D721Med (cell line): ENCODE measurements around the gene KDM6A.

Experiments
- DNase-seq: peaks from one replicate; pipeline ENCODE4 v3.0.0; 2011; ENCODE audit warnings: low spot score; ENCODE audit not compliant: insufficient read length
- FAIRE-seq: peaks from 2 replicates; lab custom pipeline; 2011; peaks lifted over from hg19 to GRCh38; lab: Jason Lieb, UNC
- TF ChIP-seq, protein P1 (sequence below): IDR thresholded peaks from 2 replicates; pipeline ENCODE4 v1.5.1; 2012; ENCODE audit warnings: mild to moderate bottlenecking, control low read depth; ENCODE audit not compliant: insufficient read depth; ENCODE audit errors: missing control alignments

Gene KDM6A

DNA sequence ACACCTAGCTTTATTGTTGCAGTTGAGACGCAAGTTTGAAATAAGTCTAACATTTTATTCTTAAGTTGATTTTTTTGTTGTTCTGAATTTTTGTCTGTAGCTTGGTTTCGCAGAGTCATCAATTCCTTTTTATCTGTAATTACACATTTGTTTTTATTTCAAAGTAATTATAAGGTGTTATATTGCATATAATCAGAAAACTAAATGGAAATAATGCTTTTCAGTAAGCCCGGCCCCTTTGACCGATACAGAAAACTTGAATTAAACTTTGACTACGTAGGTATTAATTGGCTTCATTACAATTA lies 2.1 kb downstream of the KDM6A start:
- DNase-seq = no peak
- TF ChIP-seq, protein P1, sequence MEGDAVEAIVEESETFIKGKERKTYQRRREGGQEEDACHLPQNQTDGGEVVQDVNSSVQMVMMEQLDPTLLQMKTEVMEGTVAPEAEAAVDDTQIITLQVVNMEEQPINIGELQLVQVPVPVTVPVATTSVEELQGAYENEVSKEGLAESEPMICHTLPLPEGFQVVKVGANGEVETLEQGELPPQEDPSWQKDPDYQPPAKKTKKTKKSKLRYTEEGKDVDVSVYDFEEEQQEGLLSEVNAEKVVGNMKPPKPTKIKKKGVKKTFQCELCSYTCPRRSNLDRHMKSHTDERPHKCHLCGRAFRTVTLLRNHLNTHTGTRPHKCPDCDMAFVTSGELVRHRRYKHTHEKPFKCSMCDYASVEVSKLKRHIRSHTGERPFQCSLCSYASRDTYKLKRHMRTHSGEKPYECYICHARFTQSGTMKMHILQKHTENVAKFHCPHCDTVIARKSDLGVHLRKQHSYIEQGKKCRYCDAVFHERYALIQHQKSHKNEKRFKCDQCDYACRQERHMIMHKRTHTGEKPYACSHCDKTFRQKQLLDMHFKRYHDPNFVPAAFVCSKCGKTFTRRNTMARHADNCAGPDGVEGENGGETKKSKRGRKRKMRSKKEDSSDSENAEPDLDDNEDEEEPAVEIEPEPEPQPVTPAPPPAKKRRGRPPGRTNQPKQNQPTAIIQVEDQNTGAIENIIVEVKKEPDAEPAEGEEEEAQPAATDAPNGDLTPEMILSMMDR = no peak
- no peak for FAIRE-seq

- TF ChIP-seq, protein P1 = no peak
- FAIRE-seq = no peak
- DNase-seq = no peak
Measured at GRCh38 chrX:44876086-44876485, 3.1 kb downstream of the KDM6A start.

GRCh38 chrX:44876767-44877166 lies 3.8 kb downstream of the KDM6A start:
- TF ChIP-seq, protein P1 = no peak
- FAIRE-seq = peak; percentile 44

GRCh38 chrX:44878780-44879179 lies 5.8 kb downstream of the KDM6A start:
- no peak for DNase-seq
- TF ChIP-seq, protein P1 = no peak
- FAIRE-seq = no peak

More at GRCh38 chrX:44876767-44877166, 3.8 kb downstream of the KDM6A start:
- DNase-seq = no peak

- no peak for FAIRE-seq
- no peak for DNase-seq
- TF ChIP-seq, protein P1 = no peak
Measured at GRCh38 chrX:44881549-44881948, 8.6 kb downstream of the KDM6A start.

- TF ChIP-seq, protein P1 = no peak
- FAIRE-seq = no peak
- DNase-seq = no peak
Measured at GRCh38 chrX:44882635-44883034, 9.6 kb downstream of the KDM6A start.

DNA sequence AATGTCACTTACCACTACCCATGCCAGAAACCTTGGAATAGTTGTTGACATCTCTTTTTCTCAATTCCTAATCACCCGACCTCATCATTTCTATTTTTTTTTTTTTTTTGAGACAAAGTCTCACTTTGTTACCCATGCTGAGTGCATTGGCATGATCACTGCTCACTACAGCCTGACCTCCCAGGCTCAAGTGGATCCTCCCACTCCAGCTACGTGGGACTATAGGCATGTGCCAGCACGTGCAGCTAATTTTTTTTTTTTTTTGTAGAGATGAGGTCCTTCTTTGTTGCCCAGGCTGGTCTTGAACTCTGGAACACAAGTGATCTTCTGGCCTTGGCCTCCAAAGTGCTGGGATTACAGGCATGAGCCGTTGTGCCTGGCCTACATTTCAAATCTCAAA lies 12.0 kb downstream of the KDM6A start:
- TF ChIP-seq, protein P1 = no peak
- DNase-seq (no peak), FAIRE-seq (no peak)
